H1 (cell line): ENCODE results near the gene ZAP70. TPM values are rescaled to one million over a fixed set of nuclear protein-coding genes. Genes with fewer than 3 reads are reported as not detected.

Experiments
- CTCF ChIA-PET: fragments of 300-600 bp; sonication (Branson Sonifier 250); formaldehyde crosslinking; loops from one replicate; lab custom pipeline; 2021; ENCODE audit not compliant: partially characterized antibody; lab: Charles Lee
- POLR2A ChIA-PET: fragments of 300-600 bp; sonication (Branson Sonifier 250); formaldehyde crosslinking; loops from one replicate; lab custom pipeline; 2021; ENCODE audit warnings: inconsistent platforms; ENCODE audit not compliant: partially characterized antibody; lab: Charles Lee
- DNase-seq, 2 experiments: peaks; one replicate each; pipeline versions ENCODE4 v3.0.0 to v3.0.0-alpha.2; 2010 to 2022; ENCODE audit warnings: low spot score in 2 of 2, low read depth in 1 of 2, mixed read lengths in 1 of 2
- FAIRE-seq: peaks from 2 replicates; lab custom pipeline; 2011; peaks lifted over from hg19 to GRCh38; lab: Jason Lieb, UNC
- H2AFZ ChIP-seq: 2 replicates; pipeline ENCODE4 v1.8.1; 2012; ENCODE audit warnings: low read length, inconsistent platforms
- H2AK5ac ChIP-seq: 2 replicates; pipeline ENCODE4 v1.6.1; 2013; ENCODE audit warnings: low read depth, low read length
- H2BK120ac ChIP-seq: replicated peaks from 2 replicates; pipeline ENCODE3; 2013; ENCODE audit warnings: low read depth, low read length, inconsistent platforms
- H2BK12ac ChIP-seq: 2 replicates; pipeline ENCODE4 v1.6.1; 2013; ENCODE audit warnings: low read depth, low read length
- H2BK15ac ChIP-seq: 2 replicates; pipeline ENCODE4 v1.6.1; 2013; ENCODE audit warnings: low read length
- H2BK20ac ChIP-seq: 2 replicates; pipeline ENCODE4 v1.6.1; 2013; ENCODE audit warnings: low read length
- H2BK5ac ChIP-seq: 2 replicates; pipeline ENCODE4 v1.6.1; 2013; ENCODE audit warnings: low read depth, low read length
- H3K14ac ChIP-seq: 2 replicates; pipeline ENCODE4 v1.6.1; 2013; ENCODE audit warnings: inconsistent platforms; ENCODE audit not compliant: insufficient read length
- H3K18ac ChIP-seq: 2 replicates; pipeline ENCODE4 v1.6.1; 2013; ENCODE audit warnings: low read length; ENCODE audit errors: extremely low read depth
- H3K23ac ChIP-seq: 2 replicates; pipeline ENCODE4 v1.6.1; 2013; ENCODE audit warnings: inconsistent platforms; ENCODE audit not compliant: insufficient read length
- H3K23me2 ChIP-seq: 2 replicates; pipeline ENCODE4 v1.6.1; 2013; ENCODE audit warnings: low read depth, low read length
- H3K27ac ChIP-seq: 2 replicates; pipeline ENCODE4 v1.6.1; 2011; ENCODE audit warnings: low read depth, low read length, inconsistent platforms
- H3K27me3 ChIP-seq, 4 experiments: replicated peaks in 1 of 4; 1 replicate in 1 of 4; 2 replicates in 3 of 4; pipeline versions ENCODE4 v1.6.1 to v1.8.1; 2011 to 2013; ENCODE audit warnings: low read length in 3 of 4, mild to moderate bottlenecking in 3 of 4, inconsistent platforms in 2 of 4, mixed read lengths in 2 of 4, moderate library complexity in 1 of 4; ENCODE audit not compliant: control insufficient read depth in 3 of 4, insufficient read depth in 3 of 4; ENCODE audit errors: extremely low read depth in 1 of 4
- H3K36me3 ChIP-seq, 4 experiments: 2 replicates each; pipeline versions ENCODE4 v1.6.1 to v1.8.1; 2011 to 2013; ENCODE audit warnings: mild to moderate bottlenecking in 4 of 4, low read length in 3 of 4, moderate library complexity in 2 of 4, control low read depth in 1 of 4, inconsistent platforms in 1 of 4; ENCODE audit not compliant: insufficient read depth in 4 of 4, control insufficient read depth in 2 of 4
- H3K4ac ChIP-seq: replicated peaks from 2 replicates; pipeline ENCODE3; 2013; ENCODE audit warnings: low read length, low read depth, mixed read lengths, inconsistent platforms; ENCODE audit not compliant: insufficient read length
- H3K4me1 ChIP-seq, 4 experiments: replicated peaks in 1 of 4; 1 replicate in 1 of 4; 2 replicates in 3 of 4; pipeline versions ENCODE4 v1.6.1 to v1.8.1; 2011 to 2013; ENCODE audit warnings: low read length in 3 of 4, inconsistent platforms in 2 of 4, mixed read lengths in 1 of 4; ENCODE audit not compliant: insufficient read depth in 4 of 4, control insufficient read depth in 3 of 4
- H3K4me2 ChIP-seq, 2 experiments: 2 replicates each; pipeline versions ENCODE4 v1.6.1 to v1.8.1; 2011 to 2013; ENCODE audit warnings: low read depth in 2 of 2, low read length in 2 of 2, control low read depth in 1 of 2, inconsistent platforms in 1 of 2, mild to moderate bottlenecking in 1 of 2; ENCODE audit not compliant: insufficient read depth in 1 of 2
- H3K4me3 ChIP-seq, 4 experiments: fragments of 200-600, 300-600 bp in 1 of 4; sonication (generic), shearing (Covaris generic), sonication (Bioruptor Twin) in 1 of 4; 2 replicates each; pipeline versions ENCODE4 v1.5.1 to v1.8.1; 2011 to 2016; ENCODE audit warnings: low read length in 4 of 4, low read depth in 3 of 4, control low read depth in 2 of 4, inconsistent platforms in 2 of 4, mild to moderate bottlenecking in 2 of 4, mixed read lengths in 1 of 4, moderate library complexity in 1 of 4; ENCODE audit not compliant: insufficient read depth in 2 of 4; ENCODE audit errors: extremely low read depth in 1 of 4
- H3K56ac ChIP-seq: replicated peaks from 2 replicates; pipeline ENCODE3; 2013; ENCODE audit warnings: low read depth, mild to moderate bottlenecking, mixed read lengths, low read length, inconsistent platforms; ENCODE audit not compliant: insufficient read length
- H3K79me1 ChIP-seq: 2 replicates; pipeline ENCODE4 v1.6.1; 2013; ENCODE audit warnings: low read depth, low read length, control low read depth
- H3K79me2 ChIP-seq, 2 experiments: 2 replicates each; pipeline versions ENCODE4 v1.6.1 to v1.8.1; 2012 to 2013; ENCODE audit warnings: low read length in 2 of 2, mild to moderate bottlenecking in 2 of 2, inconsistent platforms in 1 of 2; ENCODE audit not compliant: insufficient read depth in 2 of 2, control insufficient read depth in 1 of 2
- H3K9ac ChIP-seq, 4 experiments: replicated peaks in 1 of 4; 1 replicate in 1 of 4; 2 replicates in 3 of 4; pipeline versions ENCODE4 v1.6.1 to v1.8.1; 2011 to 2013; ENCODE audit warnings: low read depth in 3 of 4, low read length in 3 of 4, control low read depth in 2 of 4, mild to moderate bottlenecking in 2 of 4, moderate library complexity in 2 of 4, inconsistent platforms in 1 of 4; ENCODE audit errors: extremely low read depth in 1 of 4
- H3K9me3 ChIP-seq, 2 experiments: 2 replicates each; pipeline versions ENCODE4 v1.6.1 to v1.8.1; 2012 to 2013; ENCODE audit warnings: mild to moderate bottlenecking in 2 of 2, moderate library complexity in 2 of 2, control low read depth in 1 of 2, inconsistent platforms in 1 of 2, low read depth in 1 of 2, low read length in 1 of 2, mixed read lengths in 1 of 2; ENCODE audit not compliant: insufficient read depth in 2 of 2
- H4K20me1 ChIP-seq, 2 experiments: replicated peaks in 1 of 2; 2 replicates each; pipeline versions ENCODE3 to v1.8.1; 2011 to 2013; ENCODE audit warnings: inconsistent platforms in 2 of 2, low read length in 2 of 2, mild to moderate bottlenecking in 1 of 2; ENCODE audit not compliant: insufficient read depth in 2 of 2, control insufficient read depth in 1 of 2
- H4K5ac ChIP-seq: 2 replicates; pipeline ENCODE4 v1.6.1; 2013; ENCODE audit warnings: low read length, low read depth, mixed read lengths, inconsistent platforms; ENCODE audit not compliant: insufficient read length
- H4K8ac ChIP-seq: 2 replicates; pipeline ENCODE4 v1.8.0; 2013; ENCODE audit warnings: mild to moderate bottlenecking, moderate library complexity, low read length, inconsistent platforms; ENCODE audit not compliant: insufficient read depth; ENCODE audit errors: extremely low read depth
- H4K91ac ChIP-seq: replicated peaks from 2 replicates; pipeline ENCODE3; 2013; ENCODE audit warnings: low read length, mixed read lengths, inconsistent platforms; ENCODE audit not compliant: insufficient read length
- ATF3 ChIP-seq: IDR thresholded peaks from 2 replicates; pipeline ENCODE4 v1.6.1; 2011; ENCODE audit warnings: low read depth, mild to moderate bottlenecking, low read length; ENCODE audit not compliant: insufficient read depth
- CEBPB ChIP-seq: IDR thresholded peaks from 2 replicates; pipeline ENCODE4 v1.6.1; 2012; ENCODE audit warnings: low read depth, low read length
- RAD21 ChIP-seq, 2 experiments: IDR thresholded peaks in 1 of 2; conservative IDR thresholded peaks in 1 of 2; 2 replicates each; pipeline ENCODE4 v1.6.1; 2011; ENCODE audit warnings: low read depth in 2 of 2, low read length in 2 of 2, improper control_type of control experiment in 1 of 2, inconsistent platforms in 1 of 2, mild to moderate bottlenecking in 1 of 2, moderate library complexity in 1 of 2
- RFX5 ChIP-seq: IDR thresholded peaks from 2 replicates; pipeline ENCODE4 v1.6.1; 2011; ENCODE audit warnings: low read depth, low read length, improper control_type of control experiment, borderline replicate concordance
- SP1 ChIP-seq: IDR thresholded peaks from 2 replicates; pipeline ENCODE4 v1.6.1; 2011; ENCODE audit warnings: low read depth, low read length
- SUZ12 ChIP-seq: fragments of 200-600 bp; sonication (generic); IDR thresholded peaks from 2 replicates; pipeline ENCODE4 v1.6.1; 2012; ENCODE audit warnings: mild to moderate bottlenecking, inconsistent platforms, low read length, moderate library complexity, mixed read lengths
- ZNF274 ChIP-seq: IDR thresholded peaks from 2 replicates; pipeline ENCODE4 v1.7.0; 2012; ENCODE audit warnings: low read length, borderline replicate concordance; ENCODE audit errors: extremely low read depth
- WGBS, 2 experiments: shearing (Covaris generic) in 1 of 2; methylation state at CpG; one replicate each; pipeline versions ENCODE4 v1.1.6 to v1.1.7; 2013 to 2015; ENCODE audit warnings: low lambda C conversion rate in 2 of 2, mixed read lengths in 2 of 2, inconsistent platforms in 1 of 2, low coverage in 1 of 2, missing lambda C conversion rate in 1 of 2; ENCODE audit not compliant: insufficient replicate concordance in 2 of 2, insufficient coverage in 1 of 2, insufficient read length in 1 of 2; ENCODE audit errors: extremely low coverage in 1 of 2, missing lambda C conversion rate in 1 of 2; 5-methylcytosine and 5-hydroxymethylcytosine counted together
- polyA plus RNA-seq, 7 experiments: library from polyadenylated mRNA; depleted of rRNA in 3 of 7; stranded (reverse) in 5 of 7; unstranded in 2 of 7; fragments of >200 nt in 5 of 7; fragments of 200-250 nt in 2 of 7; gene quantifications; 1 replicate in 5 of 7; 2 replicates in 1 of 7; 4 replicates in 1 of 7; pipeline versions ENCODE4 v1.2.1 to v1.2.3, GENCODE V29; 2011 to 2013; ENCODE audit warnings: missing spikeins in 2 of 7, mixed read lengths in 2 of 7
- total RNA-seq: library from RNA; stranded (reverse); fragmentation: NEBNext Ultra II Directional; extraction: Animal tissue kit (Norgen Biotek cat#: 25700); gene quantifications from 2 replicates; pipeline ENCODE4 v1.2.1, GENCODE V29; 2021

The ZAP70 gene
- total and polyA plus RNA-seq, 2 of the 8 experiments (the other 6 are each of a cell fraction or from before 2014, with no cell fraction given) = 0.15 TPM; not detected in 1

- POLR2A ChIA-PET = interaction anchor here (0.8 to 1.4 kb wide), 2 partner anchors 9 to 22 kb away, joined by 3 to 8 read pairs; partner anchors contain the start of gene ACTR1B
- no peaks in the 10 kb centered on the region for H3K79me1 ChIP-seq
- no peak overlapping the region for H3K56ac ChIP-seq
- FAIRE-seq (no peak), DNase-seq (no peak)
- no peaks in the 10 kb centered on the region for H3K23me2 ChIP-seq
- no peak overlapping the region for H4K8ac ChIP-seq
- no peak overlapping the region for H3K4me3 ChIP-seq
- H3K27me3 ChIP-seq = no peaks in the 10 kb centered on the region
- H3K27ac ChIP-seq = no peak overlapping the region
- no peak overlapping the region for H3K4me2 ChIP-seq
- H3K14ac ChIP-seq = no peak overlapping the region
- H2BK20ac ChIP-seq = no peak overlapping the region
- H2BK120ac ChIP-seq = no peak overlapping the region
- CTCF ChIA-PET = interaction anchor here (1.0 to 2.3 kb wide), 6 partner anchors 9 to 668 kb away, joined by 3 to 16 read pairs (median 7); partner anchors contain the start of gene ACTR1B
- no peak overlapping the region for H2BK15ac ChIP-seq
- no peak overlapping the region for H2AK5ac ChIP-seq
- H3K36me3 ChIP-seq = no peaks in the 10 kb centered on the region
- 85% methylated on average over 9 of the region's 9 CpGs; no CpG with 5 or more reads in 1 of the 2 experiments for WGBS, 2 experiments
- H3K18ac ChIP-seq = no peak overlapping the region
- H3K9me3 ChIP-seq = no peaks in the 10 kb centered on the region
- no peak overlapping the region for H3K23ac ChIP-seq
- H2BK5ac ChIP-seq = no peak overlapping the region
- H2BK12ac ChIP-seq = no peak overlapping the region
- no peak overlapping the region for H4K91ac ChIP-seq
- H3K9ac ChIP-seq = no peak overlapping the region
- TF ChIP-seq SP1 (no peak), RFX5 (no peak), ZNF274 (no peak), RAD21 (IDR thresholded peaks at IDR 0.05 in 1 of 2, conservative IDR thresholded peaks at IDR 0.05 in 1 of 2; ENCODE audit: low read depth in 2 of 2, low read length in 2 of 2) (no peak), ATF3 (no peak), CEBPB (no peak), SUZ12 (no peak)
- no peaks in the 10 kb centered on the region for H3K79me2 ChIP-seq
- H2AFZ ChIP-seq = no peak overlapping the region
- H3K4me1 ChIP-seq = 0 out of 7 replicates have a peak, but pooled peaks cover 0 to 3% (median under 1%) of the 10 kb centered on the region in 4 experiments
- H3K4ac ChIP-seq = no peak overlapping the region
- H4K20me1 ChIP-seq = no peaks in the 10 kb centered on the region
- H4K5ac ChIP-seq = no peak overlapping the region
Observed at GRCh38 chr2:97673182-97673914, 40.0 kb upstream of the ZAP70 start.
